NCI-H2107 treated with DMSO at 0.1 percent for 48 hours (cell line): ENCODE results near the gene HDAC9.
A peak's percentile ranks its signal among the peaks of the same experiment; 100 is the strongest.

Experiments used
- DNase-seq: peaks from one replicate; lab custom pipeline; 2025; ENCODE audit not compliant: unreplicated experiment; lab: John Stamatoyannopoulos, UW

Gene HDAC9

DNA sequence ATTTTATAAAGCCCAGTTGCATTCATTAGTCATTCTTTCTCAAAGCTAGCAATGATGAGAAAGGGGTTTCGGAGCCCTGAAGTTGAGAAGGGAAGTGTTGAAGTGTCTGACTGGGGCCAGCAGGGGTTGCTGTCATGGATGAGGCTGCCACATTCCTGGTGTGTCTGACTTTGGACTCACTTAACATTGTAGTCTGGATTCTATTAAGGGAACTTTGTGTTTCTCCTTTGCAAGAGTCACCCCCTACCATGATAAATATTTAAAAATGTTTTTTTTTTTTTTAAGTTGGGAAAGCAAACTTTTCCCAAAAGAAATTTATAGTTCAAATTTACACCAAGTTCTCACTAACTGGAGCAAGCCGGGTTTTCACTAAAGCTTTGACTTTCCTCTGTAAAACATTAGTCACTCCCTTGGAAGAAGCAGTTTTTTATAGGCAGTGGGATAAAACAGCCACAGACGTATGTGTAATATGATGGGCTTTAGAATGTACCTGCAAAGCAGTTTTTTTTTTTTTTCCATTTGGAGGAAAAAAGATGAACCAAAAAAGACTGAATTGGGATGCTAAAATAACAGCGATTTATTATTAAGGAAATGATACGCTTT lies 378.3 kb downstream of the HDAC9 start:
- DNase-seq: no peak

- DNase-seq: no peak
Measured at GRCh38 chr7:18874880-18875279, 379.3 kb downstream of the HDAC9 start.

DNA sequence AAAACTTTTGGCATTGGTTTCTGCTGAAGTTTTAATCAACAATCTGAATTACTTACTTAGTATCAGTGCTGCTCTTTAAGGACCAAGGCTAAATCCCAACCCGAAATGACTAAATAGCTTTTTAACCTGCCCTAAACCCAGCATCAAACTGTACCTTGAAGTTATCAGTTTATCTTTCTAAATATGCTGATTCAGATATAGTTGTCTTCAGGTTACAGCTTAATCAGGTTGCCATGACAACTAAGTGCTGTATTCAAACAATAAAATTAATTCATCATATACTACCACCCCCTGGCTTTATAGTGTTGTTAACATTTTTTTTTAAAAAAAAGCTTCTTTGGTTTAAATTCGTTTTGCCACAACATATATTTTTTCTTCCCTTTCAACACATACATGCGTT lies 382.3 kb downstream of the HDAC9 start:
- no peak for DNase-seq

GRCh38 chr7:18886832-18887231 lies 391.3 kb downstream of the HDAC9 start:
- no peak for DNase-seq

DNA sequence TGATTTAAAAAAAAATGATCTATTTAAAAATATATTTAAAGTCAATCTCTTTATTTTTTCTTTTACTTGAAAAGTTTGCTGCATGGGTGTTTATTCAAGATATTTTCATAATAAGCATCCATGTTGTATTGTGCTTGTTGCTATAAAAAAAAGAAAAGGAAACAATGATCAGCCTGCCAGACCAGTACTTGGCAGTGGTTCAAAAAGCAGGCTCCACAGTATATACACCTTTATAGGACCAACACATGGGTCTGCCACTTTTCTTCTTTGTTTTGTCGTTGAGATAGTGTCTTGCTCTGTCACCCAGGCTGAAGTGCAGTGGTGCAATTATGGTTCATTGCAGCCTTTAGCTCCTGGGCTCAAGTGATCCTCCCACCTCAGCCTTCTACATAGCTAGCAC lies 393.9 kb downstream of the HDAC9 start:
- peak; percentile 15 for DNase-seq

DNA sequence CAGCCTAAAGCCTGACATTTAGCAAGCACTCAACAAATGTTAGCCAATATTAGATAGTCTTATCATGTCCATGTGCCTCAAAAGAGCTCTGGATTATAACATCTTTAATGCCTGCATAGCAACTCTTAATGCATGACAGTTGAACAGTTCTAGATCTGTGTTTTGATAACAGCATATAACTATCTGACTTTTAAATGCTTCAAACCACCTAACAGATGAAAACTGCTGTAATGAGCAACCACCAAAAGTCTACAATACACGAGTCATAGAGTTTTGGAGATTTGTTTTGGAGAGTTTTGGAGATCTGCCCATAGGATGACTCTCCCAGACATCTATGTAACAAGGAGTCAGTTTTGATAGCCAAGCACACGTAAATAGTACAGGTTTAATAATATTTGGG lies 394.6 kb downstream of the HDAC9 start:
- DNase-seq: no peak

GRCh38 chr7:18890885-18891621 lies 395.5 kb downstream of the HDAC9 start:
- DNase-seq: no peak

DNA sequence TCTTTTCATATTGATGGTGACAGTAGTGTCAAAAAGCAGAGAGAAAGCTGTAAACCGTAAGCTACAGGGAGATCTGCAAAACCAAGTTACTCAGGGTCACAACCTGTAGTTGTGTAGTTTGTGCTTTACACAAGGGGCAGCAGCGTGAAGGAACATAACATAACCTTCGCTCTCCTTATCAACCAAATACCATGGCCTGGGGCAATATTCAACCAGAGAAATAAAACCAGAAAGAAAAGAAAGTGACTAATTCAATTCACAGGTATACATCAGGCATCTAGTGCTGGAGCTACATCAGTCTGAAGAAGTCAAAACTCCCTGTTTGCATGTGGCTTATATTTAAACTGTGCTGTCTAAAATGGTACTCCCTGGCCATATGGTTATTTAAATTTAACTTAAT lies 397.6 kb downstream of the HDAC9 start:
- DNase-seq: no peak

DNA sequence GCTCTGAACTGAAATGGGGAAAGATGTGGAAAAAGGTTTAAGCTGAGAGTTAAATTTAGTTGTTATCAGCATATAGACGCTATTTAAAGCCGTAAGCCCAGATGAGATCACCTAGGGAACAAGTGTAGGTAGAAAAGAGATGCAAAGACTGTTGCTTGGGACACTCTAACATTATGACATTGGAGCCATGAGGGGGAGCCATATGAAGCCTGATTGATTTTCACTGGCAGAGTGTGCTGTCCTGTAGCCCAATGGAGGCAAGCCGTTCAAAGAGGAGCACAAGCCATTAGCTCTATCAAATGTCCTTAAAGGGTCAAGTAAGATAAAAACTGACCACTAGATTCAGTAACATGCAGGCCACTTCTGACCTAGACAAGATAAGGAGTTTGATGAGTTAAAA lies 398.6 kb downstream of the HDAC9 start:
- no peak for DNase-seq

DNA sequence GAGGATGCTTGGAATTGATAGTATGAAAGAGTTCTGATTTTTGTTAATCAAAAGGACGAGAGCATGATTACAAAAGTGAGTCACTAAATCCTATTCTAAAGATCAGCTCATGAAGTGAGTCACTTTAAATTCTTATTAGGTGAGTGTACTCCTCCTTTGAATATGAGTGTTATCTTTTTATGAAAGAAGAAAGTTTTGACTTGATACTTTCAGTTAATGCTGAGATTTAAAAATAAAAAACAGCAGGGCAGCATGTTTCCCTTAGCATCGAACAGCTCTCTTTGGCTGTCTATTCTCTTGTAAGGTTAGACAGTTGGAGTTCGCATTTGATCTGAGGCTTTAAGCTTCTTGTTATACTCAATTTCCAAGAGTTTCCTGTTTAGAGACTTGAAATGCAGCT lies 399.9 kb downstream of the HDAC9 start:
- DNase-seq: no peak

GRCh38 chr7:18896343-18896975 lies 400.9 kb downstream of the HDAC9 start:
- no peak for DNase-seq

DNA sequence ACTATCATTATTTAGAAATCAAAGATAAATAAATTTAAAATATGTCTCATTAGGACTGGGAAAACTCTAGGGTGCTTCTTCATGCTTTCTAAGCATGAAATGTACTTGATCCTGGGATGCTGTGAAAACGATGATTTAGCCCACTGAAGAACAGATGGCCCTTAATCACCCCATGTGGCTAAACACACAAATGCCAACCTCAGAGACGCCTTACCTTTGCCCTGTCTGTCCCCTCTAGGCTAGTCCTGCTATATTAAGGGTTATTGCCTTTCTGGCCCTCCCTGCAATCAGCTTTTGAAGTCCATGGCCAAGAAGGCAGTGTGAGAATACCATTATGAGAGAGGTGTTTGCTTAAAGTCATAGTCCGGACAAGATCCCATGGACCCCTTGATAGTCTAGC lies 404.7 kb downstream of the HDAC9 start:
- DNase-seq: no peak

- no peak for DNase-seq
Measured at GRCh38 chr7:18900803-18901202, 405.3 kb downstream of the HDAC9 start.

DNA sequence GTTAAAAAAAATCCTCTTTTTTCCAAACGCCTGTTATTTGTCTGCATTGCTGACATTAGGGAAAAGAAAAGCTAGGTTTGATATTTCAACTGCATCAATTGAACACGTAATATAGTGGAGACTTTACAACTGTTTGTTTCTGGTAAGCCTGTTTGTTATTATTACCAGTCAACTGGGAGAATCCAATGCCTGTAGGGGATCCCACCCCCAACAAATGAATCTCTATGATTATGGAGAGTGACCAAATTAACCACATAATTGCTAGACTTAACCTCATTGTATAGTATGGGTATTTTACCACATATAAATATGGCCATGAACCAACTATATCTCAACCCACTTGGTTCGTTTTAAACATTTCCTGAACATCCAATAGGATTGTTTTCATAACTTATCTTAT lies 405.8 kb downstream of the HDAC9 start:
- no peak for DNase-seq

- DNase-seq: no peak
Measured at GRCh38 chr7:18901982-18902421, 406.5 kb downstream of the HDAC9 start.

- no peak for DNase-seq
Measured at GRCh38 chr7:18902892-18903291, 407.3 kb downstream of the HDAC9 start.

DNA sequence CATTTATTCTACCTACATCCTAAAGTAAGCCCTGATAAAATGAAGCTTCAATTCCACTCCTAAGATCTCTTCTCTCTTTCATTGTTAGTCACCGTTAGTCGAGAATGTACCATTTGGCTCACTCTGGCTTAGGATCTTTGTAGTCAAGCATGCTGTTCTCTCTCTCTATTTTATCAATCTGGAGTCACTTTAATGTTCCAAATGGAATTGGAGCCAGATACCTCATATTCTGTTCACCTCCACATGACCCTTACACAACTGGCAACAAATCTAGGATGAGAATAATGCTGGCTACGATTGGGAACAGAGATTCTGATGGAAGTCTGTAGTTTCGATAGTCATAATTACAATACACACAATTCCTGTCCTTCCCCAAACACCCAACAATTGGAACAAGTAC lies 408.1 kb downstream of the HDAC9 start:
- no peak for DNase-seq

- no peak for DNase-seq
Measured at GRCh38 chr7:18905316-18905943, 409.9 kb downstream of the HDAC9 start.

DNA sequence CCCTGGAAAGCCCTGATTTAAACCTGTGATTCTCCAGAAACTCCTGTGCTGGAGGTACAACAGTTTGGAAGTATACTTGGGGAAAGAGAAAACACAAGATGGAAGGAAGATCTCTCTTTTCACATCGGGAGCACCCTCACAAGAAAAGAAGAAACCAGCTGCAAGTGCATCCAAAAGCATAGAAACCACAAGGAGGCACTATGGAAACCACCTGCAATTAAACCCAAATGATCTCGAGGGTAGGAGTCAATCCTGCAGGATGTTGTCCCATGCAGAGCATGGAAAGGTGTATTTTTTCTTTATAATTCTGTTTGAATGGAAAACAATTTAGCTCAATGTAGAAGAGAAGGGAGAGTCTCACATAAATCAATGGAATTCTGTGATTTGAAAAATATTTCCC lies 411.4 kb downstream of the HDAC9 start:
- no peak for DNase-seq

GRCh38 chr7:18913106-18913505 lies 417.6 kb downstream of the HDAC9 start:
- DNase-seq: no peak

DNA sequence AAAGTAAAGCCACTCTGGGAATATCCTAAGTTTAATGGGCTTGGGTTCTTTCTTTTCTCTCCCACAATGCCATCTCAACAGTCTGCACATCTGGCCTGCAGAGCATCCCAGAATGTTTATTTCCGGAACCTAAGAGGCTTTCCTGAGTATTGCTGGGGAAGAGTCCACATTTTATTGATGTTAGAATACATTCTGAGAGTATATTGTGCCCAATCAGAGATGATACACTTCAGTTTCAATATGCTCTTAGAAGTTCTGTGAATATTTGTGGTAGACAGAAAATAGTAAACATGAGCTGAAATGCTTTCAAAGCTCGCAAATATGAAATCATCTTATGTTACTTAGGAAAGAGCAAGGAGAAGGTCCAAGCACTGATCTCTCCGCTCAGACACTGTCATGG lies 421.3 kb downstream of the HDAC9 start:
- DNase-seq: no peak

DNA sequence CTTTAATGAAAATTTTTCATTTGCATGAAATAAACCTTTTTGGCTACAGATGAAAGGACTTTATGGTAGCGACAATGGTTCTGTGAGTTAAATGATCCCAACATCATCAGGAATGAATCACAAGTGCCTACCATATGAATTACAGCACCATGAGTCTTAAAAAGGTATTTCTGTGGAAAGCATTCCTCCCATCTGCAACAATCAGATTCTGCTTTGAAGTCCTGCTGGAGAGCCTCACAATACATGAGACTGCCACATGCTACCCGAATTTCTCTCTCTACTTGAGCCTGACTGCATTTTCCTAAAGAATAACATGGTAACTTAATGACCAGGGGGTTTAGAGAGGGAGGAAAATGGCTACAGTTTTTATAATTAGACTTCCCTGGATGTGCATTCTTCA lies 431.6 kb downstream of the HDAC9 start:
- no peak for DNase-seq
